ENCODE measurements around the gene DDX52.

- TF ChIP-seq EZH2 (IDR thresholded peaks at IDR 0.05), result no peak
- no peak for TF ChIP-seq POLR2AphosphoS5 (IDR thresholded peaks at IDR 0.05; ENCODE audit: borderline replicate concordance, low read depth, low read length)
- TF ChIP-seq FOXP2 (optimal IDR thresholded peaks at IDR 0.05; ENCODE audit: control extremely low read depth, extremely low read length, insufficient read depth), result no peak
These were observed 30.1 kb upstream of the DDX52 start for GRCh38 chr17:37673386-37673785.

All from SK-N-MC (cell line).